SK-MEL-5 (cell line): ENCODE data around the gene PCLO. TPM values are rescaled to one million over a fixed set of nuclear protein-coding genes. Genes with fewer than 3 reads are reported as not detected.
"Not testable (repeated sequence)": the region's sequence is repeated elsewhere in the genome, so short reads cannot be mapped to it uniquely, and the experiment has no call there.

ENCODE experiments used
- DNase-seq: peaks from one replicate; pipeline ENCODE4 v3.0.0-alpha.2; 2016; ENCODE audit warnings: low read depth, low spot score
- in situ Hi-C: cut with HindIII; loops from 2 replicates; pipeline ENCODE4 v1.10.0; 2016; ENCODE audit warnings: low sequenced_read_pairs, high pct_unique_total_duplicates, low pct_unique_long_range_greater_than_20kb
- total RNA-seq: library from RNA; depleted of rRNA; stranded (reverse); fragments of >200 nt; shearing (Covaris generic); gene quantifications from 2 replicates; pipeline ENCODE4 v1.2.3, GENCODE V29; 2014

PCLO gene
- total RNA-seq, 1 experiment from 2014 or later = 1,128 TPM

DNA sequence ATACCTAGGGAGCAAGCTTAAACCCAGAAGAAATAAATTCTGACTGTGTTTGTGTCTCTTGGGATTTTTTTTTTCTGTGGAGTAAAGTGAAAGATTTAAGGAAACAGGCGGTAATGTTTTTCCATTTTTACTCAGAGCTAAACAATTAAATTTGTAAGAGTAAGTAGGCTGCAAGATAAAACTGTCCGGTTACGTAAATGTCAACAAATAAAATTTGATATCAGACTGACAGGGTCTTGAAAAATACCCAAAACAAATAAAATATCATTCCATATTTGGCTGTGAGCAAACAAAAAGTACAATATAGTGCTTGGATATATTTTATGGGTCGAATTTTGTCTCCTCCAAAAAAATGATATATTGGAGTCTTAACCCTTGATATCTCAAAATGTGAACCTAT is 217.6 kb downstream of the PCLO start:
- in situ Hi-C loops = no loop called here
- no peak for DNase-seq

DNA sequence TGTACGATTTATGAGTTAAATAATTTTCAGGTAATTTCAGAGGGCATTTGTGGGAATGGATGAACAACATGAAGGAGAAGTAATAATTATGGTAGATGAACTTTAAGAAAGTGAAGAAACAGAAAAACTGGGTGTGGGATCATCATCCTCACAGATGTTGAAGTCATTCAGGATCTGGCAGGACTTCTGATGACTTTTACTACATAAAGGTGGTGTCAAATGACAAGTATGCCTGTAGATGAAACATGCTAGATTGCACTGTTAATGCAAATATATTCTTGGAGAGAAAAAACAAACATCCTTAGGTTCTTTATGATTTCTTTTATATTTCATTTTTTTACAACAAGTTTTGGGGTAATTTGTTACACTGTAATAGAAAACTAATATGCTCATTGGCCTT is 230.2 kb downstream of the PCLO start:
- DNase-seq = no peak
- in situ Hi-C loops = no loop called here

DNA sequence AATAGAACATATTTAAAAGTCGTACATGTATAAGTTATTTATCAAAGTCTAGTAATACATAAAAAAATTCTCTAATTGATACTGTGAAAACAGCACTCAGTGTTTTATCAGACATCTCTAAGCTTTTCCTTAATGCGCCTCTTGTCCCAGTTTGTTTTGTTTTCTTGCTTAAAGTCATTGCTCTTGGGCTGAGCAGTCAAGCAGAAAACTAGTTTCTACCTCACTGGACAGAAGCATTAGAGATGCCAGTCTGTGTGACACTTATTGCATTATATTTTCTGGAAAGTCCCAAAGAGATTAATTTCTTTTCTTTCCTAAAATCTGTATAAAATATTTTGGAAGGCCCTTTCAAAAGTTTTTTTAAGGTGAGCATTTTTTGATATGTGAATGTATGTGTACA is 236.2 kb downstream of the PCLO start:
- DNase-seq = no peak
- in situ Hi-C loops = no loop called here

DNA sequence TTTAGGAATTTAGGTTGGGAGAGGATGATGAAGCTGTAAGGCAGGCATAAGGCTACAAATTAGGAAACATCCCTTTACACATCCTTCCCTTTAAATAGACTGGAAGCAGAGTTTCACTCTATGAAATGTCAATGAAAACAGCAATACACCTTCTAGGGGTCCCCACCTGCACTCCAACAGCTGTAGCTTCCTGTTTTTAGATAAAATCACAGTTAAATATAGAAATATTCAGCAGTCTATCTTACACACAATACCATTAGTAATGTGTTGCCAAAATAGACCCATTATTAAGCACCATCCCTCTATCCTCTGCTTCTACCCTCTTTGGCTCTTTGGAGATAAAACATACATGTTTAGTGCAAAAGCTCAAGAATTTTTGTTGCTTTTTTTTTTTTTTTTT is 237.4 kb downstream of the PCLO start:
- in situ Hi-C loops = no loop called here
- DNase-seq = no peak

GRCh38 chr7:82906502-82906901 is 256.2 kb downstream of the PCLO start:
- in situ Hi-C loops = no loop called here
- DNase-seq = no peak

GRCh38 chr7:82904871-82905270 is 257.8 kb downstream of the PCLO start:
- in situ Hi-C loops = no loop called here
- DNase-seq = no peak

DNA sequence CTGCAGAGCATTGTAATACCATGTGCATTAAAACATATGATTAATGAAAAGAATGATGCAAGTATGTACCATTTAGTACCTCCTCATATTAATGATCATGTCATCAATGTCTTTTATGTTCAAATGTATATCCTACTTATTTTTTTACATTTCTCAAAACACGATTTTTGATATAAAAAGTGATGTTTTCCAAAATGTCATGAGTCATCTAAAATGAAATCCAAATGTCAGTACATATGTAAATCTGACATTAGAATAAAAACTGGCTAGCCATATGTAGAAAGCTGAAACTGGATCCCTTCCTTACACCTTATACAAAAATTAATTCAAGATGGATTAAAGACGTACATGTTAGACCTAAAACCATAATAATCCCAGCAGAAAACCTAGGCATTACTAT is 261.6 kb downstream of the PCLO start:
- in situ Hi-C loops, DNase-seq: not testable (repeated sequence)

GRCh38 chr7:82897500-82897899 is 265.2 kb downstream of the PCLO start:
- in situ Hi-C loops = no loop called here
- no peak for DNase-seq

- in situ Hi-C loops = not testable (repeated sequence)
- peak; percentile 94 for DNase-seq
Measured at GRCh38 chr7:82894341-82894740, 268.3 kb downstream of the PCLO start.

DNA sequence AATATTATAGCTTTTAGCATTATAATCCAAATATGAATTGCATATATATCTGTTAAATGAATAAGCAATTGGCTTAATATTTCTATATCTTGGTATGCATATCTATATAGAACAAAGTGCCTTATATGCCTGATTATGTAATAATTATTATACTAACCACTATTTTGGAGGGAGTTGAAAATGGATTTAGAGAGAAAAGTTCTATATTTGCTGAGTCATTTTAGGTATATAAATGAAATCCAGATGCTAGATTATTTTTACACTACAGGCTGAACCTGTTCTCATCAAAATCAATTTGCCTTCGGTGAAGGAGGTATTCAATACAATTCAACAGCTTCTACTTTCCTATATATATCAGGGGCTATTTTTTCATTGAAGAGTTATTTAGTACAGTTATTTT is 276.4 kb downstream of the PCLO start:
- in situ Hi-C loops = no loop called here
- no peak for DNase-seq

DNA sequence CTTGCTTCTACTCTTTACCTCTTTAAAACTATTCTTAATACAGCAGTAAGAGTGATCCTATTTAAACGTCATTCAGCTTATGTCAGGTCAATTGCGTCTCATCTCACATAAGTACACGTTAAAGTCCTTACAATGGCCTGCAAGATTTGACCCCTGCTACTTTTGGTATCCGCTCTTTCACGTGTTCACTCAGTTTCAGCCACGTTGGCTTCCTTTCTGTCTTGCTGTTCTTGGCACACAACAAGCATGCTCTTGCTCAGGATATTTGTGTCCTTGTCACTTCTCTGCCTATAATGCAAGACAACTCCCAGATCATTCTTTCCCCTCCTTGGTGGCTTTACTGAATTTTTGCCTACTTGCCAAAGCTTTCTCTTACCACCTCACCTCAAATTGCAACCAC is 296.8 kb downstream of the PCLO start:
- DNase-seq = no peak
- in situ Hi-C loops = no loop called here

- no peak for DNase-seq
- in situ Hi-C loops = no loop called here
Measured at GRCh38 chr7:82859106-82859850, 303.4 kb downstream of the PCLO start.

- no peak for DNase-seq
- in situ Hi-C loops = no loop called here
Measured at GRCh38 chr7:82851121-82851520, 311.6 kb downstream of the PCLO start.

DNA sequence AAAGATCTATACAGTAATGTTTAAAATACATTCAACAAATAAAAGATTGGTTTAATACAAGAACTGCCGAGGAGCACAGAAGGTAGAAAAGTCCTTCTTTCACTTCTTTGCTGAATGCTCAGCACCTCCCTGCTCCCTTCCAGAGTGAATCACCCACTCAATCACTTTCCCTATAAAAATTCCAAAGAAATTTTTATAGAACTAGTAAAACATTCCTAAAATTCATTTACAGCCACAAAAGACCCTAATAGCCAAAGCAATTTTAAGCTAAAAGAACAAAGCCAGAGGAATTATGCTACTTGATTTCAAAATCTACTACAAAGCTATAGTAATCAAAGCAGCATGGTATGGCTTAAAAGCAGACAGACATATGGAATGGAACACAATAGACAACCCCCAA is 320.9 kb downstream of the PCLO start:
- no peak for DNase-seq
- in situ Hi-C loops = no loop called here

GRCh38 chr7:82840061-82840460 is 322.6 kb downstream of the PCLO start:
- peak; percentile 29 for DNase-seq
- in situ Hi-C loops = no loop called here

GRCh38 chr7:82839555-82839954 is 323.1 kb downstream of the PCLO start:
- in situ Hi-C loops = no loop called here
- DNase-seq = peak; percentile 28

GRCh38 chr7:82839063-82839462 is 323.6 kb downstream of the PCLO start:
- in situ Hi-C loops = no loop called here
- no peak for DNase-seq

- in situ Hi-C loops = no loop called here
- no peak for DNase-seq
Measured at GRCh38 chr7:82838314-82838713, 324.4 kb downstream of the PCLO start.

DNA sequence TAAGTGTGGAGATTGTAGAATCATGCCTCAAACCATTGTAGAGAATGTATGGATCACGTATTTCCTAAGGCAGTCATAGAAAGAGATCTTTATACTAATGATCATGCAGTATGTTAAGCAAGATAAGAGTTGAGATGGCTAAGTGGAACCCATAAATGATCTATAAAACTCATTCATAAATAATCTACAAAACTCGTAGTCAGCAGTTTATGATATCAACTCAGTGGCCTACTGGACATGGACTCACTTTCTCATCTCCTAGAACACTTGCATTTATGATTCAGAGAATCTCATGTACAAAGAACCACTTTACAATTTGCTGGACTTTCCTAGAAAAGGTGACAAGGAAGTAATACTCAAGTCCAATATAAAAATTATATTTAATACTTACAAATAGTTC is 339.6 kb downstream of the PCLO start:
- in situ Hi-C loops = no loop called here
- DNase-seq = no peak

DNA sequence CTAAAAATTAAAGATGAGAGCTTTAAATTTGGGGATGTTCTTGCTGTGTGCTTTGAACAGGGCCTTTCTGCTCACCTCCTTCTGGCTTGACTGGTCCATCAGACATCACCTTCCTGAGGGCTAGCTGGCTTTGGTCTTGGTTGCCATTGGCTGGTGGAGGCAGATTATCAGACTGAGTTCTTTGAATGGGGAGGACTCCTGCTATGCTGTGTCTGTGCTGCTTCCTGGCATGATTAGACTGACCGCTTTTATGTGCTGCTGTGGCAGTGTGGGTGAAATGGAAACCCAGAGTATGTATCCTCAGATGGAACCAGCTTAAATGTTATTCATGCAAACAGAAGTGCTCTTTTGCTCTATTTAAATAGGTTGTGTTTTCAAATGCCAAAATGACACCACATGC is 341.6 kb downstream of the PCLO start:
- in situ Hi-C loops = no loop called here
- DNase-seq = no peak
